HG03439 (cell line): ENCODE data around the gene APBA2.

ENCODE experiments used
- ATAC-seq: cut with Tn5 transposase; IDR thresholded peaks from one replicate; pipeline ENCODE4 v1.9.1; 2021; ENCODE audit warnings: mild to moderate bottlenecking, moderate library complexity; ENCODE audit not compliant: unreplicated experiment

The APBA2 gene

GRCh38 chr15:28914046-28914445, 28.3 kb downstream of the APBA2 start:
- no peak for ATAC-seq

- ATAC-seq, result no peak
Measured at GRCh38 chr15:28914483-28915023, 28.8 kb downstream of the APBA2 start.

DNA sequence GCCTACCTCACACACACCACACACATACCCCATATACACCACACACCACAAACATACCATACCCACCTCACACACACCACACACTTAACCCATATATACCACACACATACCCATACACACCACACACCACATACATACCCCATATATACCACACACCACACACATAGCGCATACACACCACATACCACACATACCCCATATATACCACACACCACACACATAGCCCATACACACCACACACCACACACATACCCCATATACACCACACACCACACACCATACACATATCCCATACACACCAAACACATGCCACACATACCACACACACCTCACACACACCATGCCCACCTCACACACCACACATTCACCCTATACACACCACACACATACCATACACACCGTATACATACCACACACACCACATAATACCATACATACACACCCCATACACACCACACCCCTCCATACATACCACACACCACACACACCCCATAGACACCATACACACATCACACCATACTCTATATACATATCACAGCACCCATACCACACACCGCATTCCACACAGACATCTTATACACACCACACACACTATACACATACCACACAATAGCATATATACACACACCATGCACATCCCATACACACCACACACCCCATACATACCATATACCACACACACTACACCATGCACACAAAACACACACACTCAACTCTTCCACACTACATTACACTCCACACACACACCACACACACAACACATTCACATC, 29.5 kb downstream of the APBA2 start:
- ATAC-seq, result no peak

DNA sequence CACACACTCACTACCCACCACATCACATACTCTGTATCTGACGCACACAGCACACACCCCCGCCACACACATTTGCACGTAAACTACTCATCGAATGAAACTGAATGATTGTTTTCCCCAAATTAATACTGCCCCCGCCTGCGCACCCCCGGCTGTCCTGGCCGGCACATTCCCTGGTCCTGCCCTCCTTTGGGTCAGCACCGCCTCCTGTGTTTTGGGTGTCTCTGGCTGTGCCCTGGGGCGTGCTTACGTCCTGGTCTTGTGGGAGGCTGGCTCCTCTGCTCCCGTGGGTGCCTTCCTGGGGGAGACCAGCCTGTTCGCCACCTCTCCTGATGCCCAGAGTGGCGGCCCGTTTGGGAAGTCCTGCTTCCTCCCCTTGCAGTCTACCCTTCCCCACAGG, 30.2 kb downstream of the APBA2 start:
- ATAC-seq, result no peak

DNA sequence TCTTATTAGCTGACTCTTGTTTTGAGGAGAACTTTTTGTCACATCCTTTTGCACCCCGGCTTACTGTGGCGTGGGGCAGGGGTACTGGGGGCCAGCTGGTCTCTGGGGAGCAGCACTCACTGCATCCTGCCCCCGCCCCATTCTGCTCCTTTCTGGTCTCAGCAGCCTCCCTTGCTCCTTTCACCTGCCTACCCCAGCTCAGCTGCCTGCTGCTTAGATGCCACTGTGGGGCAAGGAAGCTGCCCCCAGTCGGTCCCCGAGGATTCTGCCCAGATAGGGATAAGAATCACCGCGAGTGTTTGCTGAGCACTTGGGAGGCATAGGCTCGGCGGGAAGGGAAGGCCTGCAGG, 32.0 kb downstream of the APBA2 start:
- no peak for ATAC-seq

- no peak for ATAC-seq
Measured at GRCh38 chr15:28918141-28918983, 32.6 kb downstream of the APBA2 start.

DNA sequence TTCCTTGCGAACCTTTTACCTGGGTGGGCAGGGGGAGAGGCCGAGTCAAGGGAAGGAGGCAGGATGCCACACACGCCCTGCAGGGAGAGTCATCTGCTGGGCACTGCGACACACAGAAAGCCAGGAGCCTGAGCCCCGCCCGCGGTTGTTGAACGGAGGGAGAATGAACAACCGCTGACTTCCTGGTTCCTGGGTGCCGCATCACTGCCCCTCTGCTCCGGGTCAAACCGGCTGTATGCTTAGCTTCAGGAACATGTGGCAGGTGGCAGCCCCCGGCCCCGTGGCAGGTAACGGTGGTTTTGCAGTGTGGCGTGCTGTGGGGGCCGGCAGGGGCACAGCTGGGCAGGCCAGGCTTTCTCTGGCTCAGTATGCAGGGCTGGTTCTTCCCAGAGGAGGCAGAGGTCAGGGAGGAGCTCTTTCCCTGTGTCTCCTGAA, 33.4 kb downstream of the APBA2 start:
- ATAC-seq, result no peak

DNA sequence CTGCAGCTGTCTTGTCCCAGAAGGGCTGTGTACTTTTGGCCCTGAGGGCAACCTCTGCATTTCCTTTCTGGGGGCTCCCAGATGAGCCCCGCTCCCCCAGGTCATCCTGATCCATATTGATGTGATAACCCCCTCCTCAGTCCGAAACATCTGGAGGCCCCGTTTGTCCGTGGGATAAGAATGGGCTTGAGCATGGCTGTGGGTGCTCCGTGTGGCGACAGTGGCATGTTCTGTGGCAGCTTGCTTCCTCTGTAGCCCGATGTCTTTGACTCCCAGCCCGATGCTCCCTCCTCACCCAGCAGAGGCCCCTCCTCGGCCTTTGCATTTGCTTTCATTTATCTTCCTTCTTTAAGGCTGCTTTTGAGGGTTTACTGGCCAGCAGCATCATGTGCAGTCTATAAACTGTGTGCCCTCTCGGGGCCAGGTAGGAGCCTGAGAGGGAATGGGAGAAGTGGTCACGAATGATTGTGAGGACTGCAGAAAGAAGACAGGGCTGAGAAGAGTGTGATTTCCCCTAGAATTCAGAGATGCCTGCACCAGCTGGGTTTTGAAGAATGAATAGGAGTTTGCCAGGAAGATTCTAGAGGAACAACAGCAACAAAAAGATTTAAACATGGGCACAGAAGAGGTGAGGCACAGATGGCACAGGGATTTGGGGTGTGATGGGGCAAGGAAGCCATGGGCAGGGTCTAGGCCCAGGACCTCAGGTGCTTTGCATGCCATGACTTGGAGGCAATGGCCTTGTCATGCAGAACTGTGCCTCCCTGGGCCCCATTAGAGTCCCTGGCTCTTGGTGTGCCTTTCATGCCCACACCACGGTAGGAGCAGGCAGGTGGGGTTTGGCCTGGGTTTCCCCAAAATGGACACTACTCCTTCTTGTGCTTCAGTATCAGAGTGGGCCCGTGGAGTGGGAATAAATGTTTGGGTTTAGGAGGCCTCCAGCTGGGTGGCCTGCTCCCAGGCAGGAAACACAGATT, 34.2 kb downstream of the APBA2 start:
- ATAC-seq, result no peak

DNA sequence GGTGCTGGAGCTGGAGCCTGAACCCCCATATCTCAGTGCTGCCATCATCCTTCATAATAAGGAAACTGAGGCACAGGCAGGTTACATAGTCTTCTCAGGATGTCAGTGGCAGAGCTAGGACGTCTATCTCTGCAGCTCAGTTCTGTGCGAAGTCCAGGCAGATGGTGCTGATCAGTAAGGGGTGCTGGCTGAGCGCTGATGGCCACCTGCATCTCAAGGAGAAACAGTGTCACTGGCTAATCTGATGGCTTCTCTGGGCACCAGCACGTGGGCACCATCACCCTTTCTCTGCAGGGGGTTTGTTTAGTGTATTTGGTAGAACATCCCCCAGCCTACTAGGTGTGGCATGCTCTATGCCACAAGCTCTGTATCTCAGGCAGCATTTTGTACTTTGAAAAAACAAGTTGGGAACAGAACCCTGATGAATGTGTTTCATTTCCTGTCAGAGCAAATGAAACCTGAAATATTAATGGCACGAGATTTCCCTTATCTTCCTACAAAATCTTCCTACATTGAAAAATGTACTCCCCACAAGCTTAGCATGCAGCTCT, 35.1 kb downstream of the APBA2 start:
- no peak for ATAC-seq

- ATAC-seq, result no peak
Measured at GRCh38 chr15:28921336-28921735, 35.6 kb downstream of the APBA2 start.

DNA sequence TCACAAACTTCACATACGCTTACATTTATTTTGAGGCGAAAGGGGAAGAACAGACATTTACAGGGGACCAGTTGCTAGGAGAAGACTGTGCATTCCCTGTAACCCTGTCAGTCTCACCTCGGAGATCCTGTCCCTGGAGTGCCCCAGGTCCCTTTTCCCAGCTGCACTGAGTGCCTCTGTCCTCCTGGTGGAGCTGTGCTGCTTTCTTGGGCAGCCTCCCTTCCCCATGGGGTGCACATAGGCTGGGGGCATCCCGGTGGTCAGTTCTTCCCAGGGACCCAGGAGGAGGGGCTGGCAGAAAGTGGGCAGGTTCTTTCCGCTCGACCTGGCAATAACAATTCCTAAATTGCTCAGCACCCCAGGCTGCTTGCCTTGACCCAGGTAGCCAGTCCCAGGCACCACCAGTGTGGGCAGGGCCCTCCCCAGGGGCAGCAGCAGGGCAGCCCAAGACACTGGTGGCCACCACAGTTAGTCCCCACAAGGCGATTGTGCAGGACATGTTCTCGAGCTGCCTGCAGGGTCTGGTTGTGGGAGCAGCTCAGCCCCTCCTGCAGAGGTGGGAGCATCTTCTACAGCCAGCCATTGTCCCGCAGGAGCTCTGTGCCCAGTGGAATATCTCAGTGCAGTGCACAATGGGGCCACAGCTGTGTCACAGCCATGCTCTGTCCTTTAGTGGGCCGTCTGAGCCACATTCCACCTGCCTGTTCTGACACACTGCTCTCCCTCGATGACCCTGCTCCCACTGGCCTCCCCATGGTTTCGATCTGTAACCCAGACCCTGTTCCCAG, 36.3 kb downstream of the APBA2 start:
- no peak for ATAC-seq

GRCh38 chr15:28922707-28923012, 36.9 kb downstream of the APBA2 start:
- no peak for ATAC-seq

- ATAC-seq, result no peak
Measured at GRCh38 chr15:28923726-28924280, 38.0 kb downstream of the APBA2 start.

- no peak for ATAC-seq
Measured at GRCh38 chr15:28927043-28927442, 41.3 kb downstream of the APBA2 start.

DNA sequence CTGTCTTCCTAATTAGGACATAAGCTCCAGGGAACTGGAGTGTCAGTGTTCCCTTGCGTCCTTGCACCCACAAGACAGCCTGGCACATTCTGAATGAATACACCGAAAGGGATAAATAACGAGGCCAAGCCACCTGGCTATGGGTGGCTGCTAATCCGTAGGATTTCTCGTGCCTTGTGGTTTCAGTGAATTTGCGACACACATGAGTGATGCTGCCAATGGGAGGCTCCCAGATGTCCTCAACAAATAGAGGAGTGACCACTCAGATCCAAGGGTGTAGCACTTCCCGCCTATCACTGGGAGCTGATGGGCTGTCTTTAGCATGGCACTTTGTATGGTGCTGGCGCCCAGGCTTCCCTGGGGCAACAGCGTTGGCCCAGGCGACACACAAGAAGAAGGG, 43.4 kb downstream of the APBA2 start:
- ATAC-seq, result no peak

- ATAC-seq, result no peak
Measured at GRCh38 chr15:28930011-28930410, 44.2 kb downstream of the APBA2 start.

GRCh38 chr15:28930476-28931291, 44.9 kb downstream of the APBA2 start:
- no peak for ATAC-seq

GRCh38 chr15:28931828-28932227, 46.1 kb downstream of the APBA2 start:
- ATAC-seq, result no peak

GRCh38 chr15:28932361-28932760, 46.6 kb downstream of the APBA2 start:
- ATAC-seq, result no peak
